HG03571 (cell line): ENCODE data around the gene PRKACB.

Experiments used
- ATAC-seq: cut with Tn5 transposase; IDR thresholded peaks from one replicate; pipeline ENCODE4 v1.9.1; 2021; ENCODE audit not compliant: unreplicated experiment

The PRKACB gene

GRCh38 chr1:84155517-84155916, 11.4 kb downstream of the PRKACB start:
- ATAC-seq = no peak

GRCh38 chr1:84156210-84156621, 12.1 kb downstream of the PRKACB start:
- ATAC-seq = no peak

GRCh38 chr1:84159533-84160240, 15.6 kb downstream of the PRKACB start:
- no peak for ATAC-seq

- no peak for ATAC-seq
These were observed 18.2 kb downstream of the PRKACB start for GRCh38 chr1:84162295-84162694.

- no peak for ATAC-seq
These were observed 19.3 kb downstream of the PRKACB start for GRCh38 chr1:84163123-84163931.

- no peak for ATAC-seq
These were observed 20.1 kb downstream of the PRKACB start for GRCh38 chr1:84164161-84164560.

- no peak for ATAC-seq
These were observed 20.5 kb downstream of the PRKACB start for GRCh38 chr1:84164567-84165021.

- no peak for ATAC-seq
These were observed 21.5 kb downstream of the PRKACB start for GRCh38 chr1:84165601-84166000.

GRCh38 chr1:84166797-84167196, 22.7 kb downstream of the PRKACB start:
- peak; percentile 95 for ATAC-seq

GRCh38 chr1:84168783-84169182, 24.7 kb downstream of the PRKACB start:
- ATAC-seq = no peak

GRCh38 chr1:84170171-84170570, 26.1 kb downstream of the PRKACB start:
- ATAC-seq = no peak

- no peak for ATAC-seq
These were observed 27.4 kb downstream of the PRKACB start for GRCh38 chr1:84171481-84171880.

GRCh38 chr1:84174051-84174556, 30.0 kb downstream of the PRKACB start:
- ATAC-seq = no peak

- ATAC-seq = no peak
These were observed 37.4 kb downstream of the PRKACB start for GRCh38 chr1:84181350-84182005.

GRCh38 chr1:84190455-84190854, 46.4 kb downstream of the PRKACB start:
- ATAC-seq = no peak

- no peak for ATAC-seq
These were observed 48.6 kb downstream of the PRKACB start for GRCh38 chr1:84192681-84193080.

- ATAC-seq = no peak
These were observed 54.8 kb downstream of the PRKACB start for GRCh38 chr1:84198832-84199231.

GRCh38 chr1:84199257-84199656, 55.2 kb downstream of the PRKACB start:
- ATAC-seq = no peak

- ATAC-seq = no peak
These were observed 58.1 kb downstream of the PRKACB start for GRCh38 chr1:84202126-84202525.

- no peak for ATAC-seq
These were observed 62.3 kb downstream of the PRKACB start for GRCh38 chr1:84206375-84206774.

- ATAC-seq = no peak
These were observed 64.9 kb downstream of the PRKACB start for GRCh38 chr1:84208935-84209334.
